Transverse colon (tissue), 3 donors: ENCODE data around the gene SPINT3.

Source experiments
- POLR2A ChIP-seq: fragments of 450-650 bp; IDR thresholded peaks from one replicate; pipeline ENCODE4 v1.6.1; 2016; ENCODE audit warnings: antibody characterized with exemption, mild to moderate bottlenecking, moderate library complexity
- TF ChIP-seq, protein P1 (sequence below), 5 experiments: fragments of 200-600 bp in 3 of 5; fragments of 450-650 bp in 2 of 5; sonication (generic) in 3 of 5; IDR thresholded peaks; 1 replicate in 2 of 5; 2 replicates in 3 of 5; pipeline ENCODE4 v1.5.1; 2016 to 2017; ENCODE audit warnings: antibody characterized with exemption in 5 of 5, inconsistent platforms in 3 of 5, mild to moderate bottlenecking in 2 of 5, moderate library complexity in 1 of 5

DNA sequence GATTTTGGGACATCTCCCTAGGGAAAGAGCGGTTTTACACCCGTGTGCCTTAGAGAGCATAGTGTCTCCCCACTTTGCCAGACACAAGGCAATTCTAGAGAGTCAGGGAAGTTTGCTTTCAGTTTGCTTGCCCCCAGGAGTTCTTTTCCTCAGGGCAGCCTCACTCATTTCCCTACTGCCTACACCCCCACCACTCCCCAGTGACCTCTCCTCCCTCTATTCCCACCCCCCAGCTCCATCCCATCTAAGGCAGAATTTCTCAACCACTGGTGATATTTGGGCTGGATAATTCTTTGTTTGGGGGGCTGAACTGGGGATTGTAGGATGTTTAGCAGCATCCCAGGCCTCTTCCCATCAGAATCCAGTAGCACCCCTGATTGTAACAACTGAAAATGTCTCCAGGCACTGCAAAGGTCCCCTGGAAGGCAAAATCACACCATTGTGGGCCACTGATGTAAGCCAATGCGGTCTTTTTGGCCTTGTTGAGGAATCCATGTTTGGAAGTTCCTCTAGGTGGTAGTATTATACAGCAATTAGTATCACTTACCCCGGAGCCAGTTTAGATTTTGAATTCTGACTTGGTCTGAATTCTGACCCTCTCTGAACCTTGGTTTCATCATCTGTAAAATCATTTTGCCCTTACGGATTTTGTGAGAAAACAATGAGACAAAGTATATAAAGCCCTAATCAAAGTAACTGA, 30.5 kb upstream of the SPINT3 start:
- TF ChIP-seq, protein P1, sequence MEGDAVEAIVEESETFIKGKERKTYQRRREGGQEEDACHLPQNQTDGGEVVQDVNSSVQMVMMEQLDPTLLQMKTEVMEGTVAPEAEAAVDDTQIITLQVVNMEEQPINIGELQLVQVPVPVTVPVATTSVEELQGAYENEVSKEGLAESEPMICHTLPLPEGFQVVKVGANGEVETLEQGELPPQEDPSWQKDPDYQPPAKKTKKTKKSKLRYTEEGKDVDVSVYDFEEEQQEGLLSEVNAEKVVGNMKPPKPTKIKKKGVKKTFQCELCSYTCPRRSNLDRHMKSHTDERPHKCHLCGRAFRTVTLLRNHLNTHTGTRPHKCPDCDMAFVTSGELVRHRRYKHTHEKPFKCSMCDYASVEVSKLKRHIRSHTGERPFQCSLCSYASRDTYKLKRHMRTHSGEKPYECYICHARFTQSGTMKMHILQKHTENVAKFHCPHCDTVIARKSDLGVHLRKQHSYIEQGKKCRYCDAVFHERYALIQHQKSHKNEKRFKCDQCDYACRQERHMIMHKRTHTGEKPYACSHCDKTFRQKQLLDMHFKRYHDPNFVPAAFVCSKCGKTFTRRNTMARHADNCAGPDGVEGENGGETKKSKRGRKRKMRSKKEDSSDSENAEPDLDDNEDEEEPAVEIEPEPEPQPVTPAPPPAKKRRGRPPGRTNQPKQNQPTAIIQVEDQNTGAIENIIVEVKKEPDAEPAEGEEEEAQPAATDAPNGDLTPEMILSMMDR (IDR thresholded peaks at IDR 0.05) = peak; percentile 21 to 51 (median 29)
- TF ChIP-seq POLR2A = no peak
